Activated T-cell treated with anti-CD3 and anti-CD28 coated beads, Interleukin-2, amount 50 U/mL, for 4 hours (primary cell): Measurements from ENCODE around the gene MIPEP. TPM values are rescaled to one million over a fixed set of nuclear protein-coding genes. Genes with fewer than 3 reads are reported as not detected.

Experiments used
- ATAC-seq, 2 donors: fragments of 200-7000 bp; cut with Tn5 transposase; one replicate each; pipeline ENCODE4 v1.10.0; 2021
- DNase-seq: peaks from one replicate; pipeline ENCODE4 v3.0.0-alpha.2; 2020
- H3K27me3 Mint-ChIP-seq: one replicate; pipeline ENCODE4 v1.8.0; 2021; ENCODE audit warnings: low read depth, mixed read lengths
- H3K36me3 Mint-ChIP-seq: one replicate; pipeline ENCODE4 v1.8.0; 2022; ENCODE audit warnings: mixed read lengths; ENCODE audit not compliant: insufficient read depth
- H3K4me1 Mint-ChIP-seq: one replicate; pipeline ENCODE4 v1.8.0; 2021; ENCODE audit warnings: low read depth, mixed read lengths
- H3K4me3 Mint-ChIP-seq: one replicate; pipeline ENCODE4 v1.8.0; 2021; ENCODE audit warnings: mild to moderate bottlenecking, moderate library complexity, mixed read lengths
- H3K9me3 Mint-ChIP-seq: one replicate; pipeline ENCODE4 v1.8.0; 2021; ENCODE audit warnings: mixed read lengths
- total RNA-seq, 3 donors: library from RNA; stranded (reverse); gene quantifications; one replicate each; pipeline ENCODE4 v1.2.1, GENCODE V29; 2021

MIPEP gene
- total RNA-seq, 3 donors from 2014 or later, result 15.1 to 20.1 (median 17.4) TPM

DNA sequence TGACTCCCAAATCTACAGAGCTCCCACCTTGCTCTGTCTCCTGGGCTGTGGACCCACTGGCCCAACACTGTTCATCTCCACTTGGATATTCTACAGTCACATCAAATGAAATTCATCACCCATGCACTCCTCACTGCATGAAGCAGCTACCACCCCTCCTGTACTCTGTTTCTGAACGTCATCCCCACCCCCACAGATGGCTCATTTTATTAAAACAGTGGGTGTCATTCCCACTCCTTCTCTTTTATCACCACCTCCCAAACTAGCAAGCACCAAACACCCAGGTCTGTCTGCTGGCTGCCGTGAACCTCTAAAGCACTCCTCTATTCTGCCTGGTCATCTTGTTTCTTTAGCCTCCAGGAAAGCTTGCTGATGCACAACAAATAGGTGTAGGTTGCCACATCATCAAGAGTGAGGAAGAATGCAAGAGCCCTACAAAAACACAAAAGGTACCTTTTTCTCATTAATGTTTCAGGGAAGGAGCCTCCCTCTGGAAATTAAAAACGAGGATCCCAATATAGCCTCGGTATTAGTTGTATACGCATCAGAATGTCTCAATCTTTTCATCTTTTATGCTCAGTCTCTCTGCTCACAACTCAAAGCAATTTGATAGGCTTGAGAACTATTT, 91.8 kb downstream of the MIPEP start:
- no peak for DNase-seq
- H3K4me3 Mint-ChIP-seq, result no peak overlapping the region
- H3K36me3 Mint-ChIP-seq, result peaks cover 31% of the 10 kb centered on the region
- no peaks in the 10 kb centered on the region for H3K27me3 Mint-ChIP-seq
- H3K4me1 Mint-ChIP-seq, result peaks cover 43% of the 10 kb centered on the region
- H3K9me3 Mint-ChIP-seq, result no peaks in the 10 kb centered on the region
- ATAC-seq, result no peak

DNA sequence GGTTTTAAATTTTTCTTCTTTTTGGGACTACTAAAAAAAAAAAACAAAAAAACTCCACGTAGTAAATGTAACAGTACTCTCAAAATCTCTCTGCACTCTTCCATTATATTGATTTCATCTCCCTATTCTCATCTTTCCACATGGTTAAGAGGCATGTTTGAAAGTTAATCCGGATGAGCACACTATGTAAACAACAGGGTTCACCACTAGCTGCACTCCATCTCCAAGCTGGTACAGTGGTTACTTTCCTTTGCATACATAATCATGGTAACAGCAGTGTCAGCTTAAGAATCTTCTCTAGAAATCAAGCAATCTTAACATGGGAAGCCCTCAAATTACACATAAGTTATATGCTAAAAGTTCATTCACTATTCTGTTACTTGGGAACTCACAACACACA, 92.6 kb downstream of the MIPEP start:
- Mint-ChIP-seq H3K4me3 (no peak overlapping the region), H3K27me3 (no peaks in the 10 kb centered on the region), H3K4me1 (peaks cover 43% of the 10 kb centered on the region), H3K36me3 (peaks cover 29% of the 10 kb centered on the region), H3K9me3 (no peaks in the 10 kb centered on the region)
- ATAC-seq, result no peak
- no peak for DNase-seq

DNA sequence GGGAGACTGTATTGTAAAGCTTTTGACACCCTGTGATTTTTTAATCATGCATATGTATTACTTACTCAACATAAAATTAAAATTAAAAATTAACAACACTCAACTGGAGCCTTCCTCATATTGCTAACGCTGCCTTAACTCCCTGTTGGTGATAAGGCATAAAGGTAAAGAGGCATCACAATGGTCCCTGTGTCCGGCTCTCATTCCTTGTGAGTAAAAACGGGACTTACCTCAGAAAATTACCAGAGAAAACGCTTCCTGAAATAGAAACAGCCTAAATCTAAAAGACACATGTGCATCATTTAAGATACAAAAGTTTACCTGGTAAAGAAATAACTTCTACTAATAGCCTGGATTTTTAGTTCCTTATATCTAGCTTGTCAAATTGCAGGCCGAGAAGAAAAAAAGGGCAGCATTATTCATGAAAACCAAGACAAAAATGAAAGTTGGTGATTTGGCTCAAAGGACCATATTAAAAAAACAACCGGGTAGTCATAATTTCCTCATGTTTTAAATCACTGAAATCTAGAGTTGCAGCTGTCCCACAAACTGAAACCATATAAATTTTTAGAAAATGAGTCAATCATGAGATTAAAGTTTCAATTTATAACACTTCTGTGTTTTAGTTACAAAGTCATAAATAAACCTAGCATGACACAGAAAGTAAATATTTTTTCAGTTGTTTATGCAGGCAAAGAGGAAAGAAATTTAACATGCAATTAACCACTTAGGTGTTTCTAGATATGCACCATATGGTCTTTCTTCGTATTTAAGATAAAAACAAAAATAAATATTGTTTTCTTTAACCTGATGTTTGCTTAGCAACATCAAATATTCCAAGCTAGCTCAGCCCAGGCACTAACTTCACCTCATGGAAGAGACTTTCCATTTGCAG, 94.7 kb downstream of the MIPEP start:
- DNase-seq (no peak), ATAC-seq (peak; percentile 53 to 78)
- peaks cover 25% of the 10 kb centered on the region for H3K4me1 Mint-ChIP-seq
- H3K4me3 Mint-ChIP-seq, result no peak overlapping the region
- H3K36me3 Mint-ChIP-seq, result peaks cover 20% of the 10 kb centered on the region
- no peaks in the 10 kb centered on the region for H3K9me3 Mint-ChIP-seq
- H3K27me3 Mint-ChIP-seq, result no peaks in the 10 kb centered on the region

DNA sequence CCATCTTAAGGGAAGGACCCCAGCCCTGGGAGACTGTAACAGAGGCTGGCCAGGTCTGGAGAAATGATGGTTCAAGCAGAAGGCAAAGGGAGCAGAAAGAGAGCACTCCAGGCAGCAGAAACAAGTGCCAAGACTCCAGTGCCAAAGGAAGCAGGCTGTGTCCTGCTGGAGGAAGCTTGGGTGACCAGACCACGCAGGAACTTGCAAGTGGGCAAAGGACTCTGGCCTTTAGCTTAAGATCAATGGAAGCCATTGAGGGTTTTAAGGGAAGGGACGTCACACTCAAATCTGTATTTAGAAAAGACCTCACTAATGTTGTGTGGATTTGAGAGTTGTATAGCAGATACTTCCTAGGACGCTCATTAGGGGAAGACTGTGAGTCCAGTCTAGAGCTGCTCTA, 95.5 kb downstream of the MIPEP start:
- H3K9me3 Mint-ChIP-seq, result no peaks in the 10 kb centered on the region
- H3K4me3 Mint-ChIP-seq, result no peak overlapping the region
- DNase-seq (no peak), ATAC-seq (no peak)
- H3K36me3 Mint-ChIP-seq, result peaks cover 19% of the 10 kb centered on the region
- H3K27me3 Mint-ChIP-seq, result no peaks in the 10 kb centered on the region
- H3K4me1 Mint-ChIP-seq, result peaks cover 23% of the 10 kb centered on the region

DNA sequence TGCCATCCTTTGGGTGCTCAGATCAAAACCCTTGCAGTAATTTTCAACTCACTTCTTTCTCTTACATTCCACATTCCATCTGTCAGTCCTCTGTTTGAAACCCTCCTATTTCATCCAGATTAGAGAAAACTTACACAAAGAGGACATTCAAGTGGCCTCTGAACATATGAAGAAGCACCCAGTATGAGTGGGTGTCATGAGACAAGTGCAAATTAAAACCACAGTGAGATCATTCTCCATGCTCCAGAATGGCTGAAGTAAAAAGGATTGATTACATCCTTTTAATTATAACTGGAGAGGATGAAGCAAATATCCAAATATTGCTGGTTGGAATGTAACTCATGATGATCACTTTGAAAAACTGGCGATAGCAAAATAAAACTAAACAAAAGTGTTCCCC, 96.5 kb downstream of the MIPEP start:
- Mint-ChIP-seq H3K27me3 (no peaks in the 10 kb centered on the region), H3K36me3 (peaks cover 14% of the 10 kb centered on the region), H3K4me1 (peaks cover 20% of the 10 kb centered on the region), H3K9me3 (no peaks in the 10 kb centered on the region), H3K4me3 (no peak overlapping the region)
- ATAC-seq (no peak), DNase-seq (no peak)

DNA sequence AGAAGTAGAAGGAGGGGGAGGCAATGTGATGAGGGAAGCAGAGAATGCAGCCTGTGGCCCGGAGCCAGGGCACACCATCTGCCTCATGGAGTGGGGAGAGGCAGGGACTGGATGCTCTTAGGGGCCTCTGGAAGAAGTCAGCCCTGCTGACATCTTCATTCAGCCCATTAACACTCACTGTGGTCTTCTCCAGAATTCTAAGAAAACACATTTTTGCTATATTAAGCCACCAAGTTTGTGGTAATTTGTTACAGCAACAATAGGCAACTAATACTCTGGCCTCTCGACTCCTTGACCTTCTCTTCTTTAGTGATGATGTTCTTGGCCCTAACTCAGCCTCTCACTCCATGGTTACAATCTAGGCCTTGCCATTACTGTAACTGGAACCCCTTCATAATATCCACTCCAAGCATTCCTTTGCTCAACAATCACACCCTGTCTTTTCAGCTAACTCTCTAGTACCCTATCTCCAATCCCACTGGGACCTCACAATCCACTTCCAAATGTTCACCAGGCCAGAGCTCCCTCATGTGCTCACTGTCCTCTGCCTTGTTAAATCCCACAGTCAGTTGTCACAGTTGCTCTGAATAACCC, 98.5 kb downstream of the MIPEP start:
- H3K27me3 Mint-ChIP-seq, result no peaks in the 10 kb centered on the region
- H3K36me3 Mint-ChIP-seq, result peaks cover 4% of the 10 kb centered on the region
- DNase-seq, result no peak
- H3K9me3 Mint-ChIP-seq, result no peaks in the 10 kb centered on the region
- ATAC-seq, result no peak
- H3K4me3 Mint-ChIP-seq, result no peak overlapping the region
- H3K4me1 Mint-ChIP-seq, result peaks cover 12% of the 10 kb centered on the region

DNA sequence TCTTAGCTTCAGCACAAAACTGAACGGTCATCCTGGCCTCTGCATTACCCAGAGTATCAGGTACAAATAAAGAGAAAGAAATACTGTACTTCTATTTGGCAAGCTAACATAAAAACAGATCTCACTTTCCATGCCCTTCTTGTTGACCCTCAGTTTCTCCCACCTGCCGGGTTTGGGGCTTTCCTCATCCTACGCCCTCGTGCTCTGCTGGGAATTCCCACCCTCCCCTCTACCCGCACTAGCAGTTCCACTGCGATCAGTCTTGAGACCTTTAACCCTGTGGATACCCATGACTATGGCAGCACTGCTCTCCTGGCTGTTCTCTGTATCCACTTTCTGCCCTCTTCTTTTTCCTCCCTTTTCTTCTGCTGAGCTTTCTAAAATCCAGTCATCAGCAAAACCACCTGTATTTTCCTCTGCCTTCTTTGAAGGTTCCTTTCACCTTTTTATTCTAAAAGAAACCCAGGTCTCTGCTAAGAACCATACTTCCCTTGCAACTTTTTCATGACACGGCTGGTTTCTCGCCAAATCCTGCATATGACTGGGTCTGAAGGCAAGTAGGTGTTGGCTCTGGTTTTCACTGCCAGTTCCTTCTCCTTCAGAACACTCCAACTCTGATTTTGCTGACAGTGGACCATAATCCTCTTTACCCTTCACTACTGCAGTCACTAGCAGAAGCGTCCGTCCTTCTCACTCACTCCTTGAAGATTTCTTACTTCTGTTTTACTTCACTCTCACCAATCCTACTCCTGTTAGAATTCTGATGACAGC, 99.4 kb downstream of the MIPEP start:
- Mint-ChIP-seq H3K27me3 (no peaks in the 10 kb centered on the region), H3K9me3 (no peaks in the 10 kb centered on the region), H3K4me1 (peaks cover 9% of the 10 kb centered on the region), H3K36me3 (peaks cover 7% of the 10 kb centered on the region), H3K4me3 (no peak overlapping the region)
- no peak for DNase-seq
- ATAC-seq, result no peak

DNA sequence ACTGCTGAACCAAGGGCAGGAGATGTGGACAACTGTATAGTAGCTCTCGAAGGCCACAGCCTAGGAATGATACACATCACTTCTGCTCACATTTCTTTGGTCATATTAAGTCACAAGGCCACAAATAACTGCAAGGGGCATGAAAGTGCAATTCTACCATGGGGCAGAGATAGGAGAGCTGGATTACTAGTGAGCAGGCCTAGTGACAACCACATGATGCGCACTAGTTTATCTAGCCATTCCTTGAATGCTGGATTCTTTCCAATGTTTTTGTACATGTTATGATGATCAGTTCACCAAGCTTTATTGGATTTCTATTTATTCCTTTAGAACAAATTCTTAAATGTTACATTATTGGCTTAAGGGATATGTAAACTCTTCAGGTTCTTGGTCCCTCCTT, 100.7 kb downstream of the MIPEP start:
- Mint-ChIP-seq H3K4me3 (no peak overlapping the region), H3K4me1 (no peaks in the 10 kb centered on the region), H3K36me3 (peaks cover 10% of the 10 kb centered on the region), H3K9me3 (no peaks in the 10 kb centered on the region), H3K27me3 (no peaks in the 10 kb centered on the region)
- no peak for ATAC-seq
- DNase-seq, result no peak

DNA sequence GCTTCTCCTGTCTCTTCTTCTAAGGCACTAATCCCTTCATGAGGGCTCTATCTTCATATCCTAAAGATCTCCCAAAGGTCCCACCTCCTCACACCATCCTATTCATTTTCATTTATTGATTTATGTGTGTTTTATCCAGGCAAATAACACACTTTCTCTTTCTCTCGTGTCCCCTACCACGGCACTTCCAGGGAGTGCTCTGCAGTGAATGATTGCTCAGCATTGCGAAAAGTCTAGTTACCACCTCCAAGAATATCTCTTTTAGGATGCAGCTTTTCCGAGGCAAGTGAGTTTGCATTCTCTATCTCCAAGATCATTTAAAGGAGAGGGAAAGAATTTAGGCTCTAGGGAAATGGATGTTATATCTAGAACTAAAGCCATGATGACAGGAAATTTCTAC, 101.7 kb downstream of the MIPEP start:
- ATAC-seq (no peak), DNase-seq (no peak)
- Mint-ChIP-seq H3K4me3 (no peak overlapping the region), H3K4me1 (no peaks in the 10 kb centered on the region), H3K36me3 (peaks cover 11% of the 10 kb centered on the region), H3K27me3 (no peaks in the 10 kb centered on the region), H3K9me3 (no peaks in the 10 kb centered on the region)

DNA sequence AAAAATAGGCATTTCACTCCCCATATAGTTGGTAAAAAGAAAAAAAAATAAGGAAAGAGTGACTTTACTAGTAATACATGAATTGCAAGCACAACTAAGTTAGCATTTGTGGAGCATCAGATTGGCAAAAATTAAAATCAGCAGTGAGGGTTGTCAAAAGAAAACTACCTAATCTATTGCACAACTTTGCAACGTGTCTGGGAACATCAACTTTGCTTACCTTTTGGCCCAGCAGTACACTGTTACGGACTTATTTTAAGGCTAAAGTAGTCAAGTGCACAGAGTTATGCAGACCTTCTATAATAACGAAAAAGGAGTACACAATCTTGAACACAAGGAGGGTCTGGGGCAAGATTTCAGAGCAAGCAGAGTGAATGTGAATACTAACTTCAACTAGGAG, 102.6 kb downstream of the MIPEP start:
- Mint-ChIP-seq H3K27me3 (no peaks in the 10 kb centered on the region), H3K4me1 (no peaks in the 10 kb centered on the region), H3K9me3 (no peaks in the 10 kb centered on the region), H3K36me3 (peaks cover 17% of the 10 kb centered on the region), H3K4me3 (no peak overlapping the region)
- ATAC-seq (no peak), DNase-seq (no peak)

DNA sequence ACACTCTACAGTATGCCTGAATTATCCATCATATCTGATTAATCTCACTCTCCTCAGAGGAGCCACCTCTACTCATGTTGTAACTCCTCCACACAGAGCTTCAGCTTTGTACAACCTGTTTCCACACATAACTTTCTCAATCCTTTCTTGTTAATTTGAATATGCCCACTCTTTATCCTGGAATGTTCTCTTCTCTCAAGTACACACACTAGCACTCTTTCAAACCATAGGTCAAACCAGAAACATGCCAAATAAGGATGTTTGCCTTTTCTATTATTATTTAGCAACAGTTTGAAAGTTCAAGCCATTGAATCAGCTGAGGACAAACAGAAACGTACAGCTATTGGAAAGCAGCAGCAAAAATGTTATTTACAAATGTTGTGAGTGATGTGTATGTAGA, 110.3 kb downstream of the MIPEP start:
- H3K9me3 Mint-ChIP-seq, result no peaks in the 10 kb centered on the region
- H3K36me3 Mint-ChIP-seq, result peaks cover 23% of the 10 kb centered on the region
- H3K27me3 Mint-ChIP-seq, result no peaks in the 10 kb centered on the region
- H3K4me1 Mint-ChIP-seq, result peaks cover 23% of the 10 kb centered on the region
- ATAC-seq (no peak), DNase-seq (no peak)
- H3K4me3 Mint-ChIP-seq, result no peak overlapping the region

DNA sequence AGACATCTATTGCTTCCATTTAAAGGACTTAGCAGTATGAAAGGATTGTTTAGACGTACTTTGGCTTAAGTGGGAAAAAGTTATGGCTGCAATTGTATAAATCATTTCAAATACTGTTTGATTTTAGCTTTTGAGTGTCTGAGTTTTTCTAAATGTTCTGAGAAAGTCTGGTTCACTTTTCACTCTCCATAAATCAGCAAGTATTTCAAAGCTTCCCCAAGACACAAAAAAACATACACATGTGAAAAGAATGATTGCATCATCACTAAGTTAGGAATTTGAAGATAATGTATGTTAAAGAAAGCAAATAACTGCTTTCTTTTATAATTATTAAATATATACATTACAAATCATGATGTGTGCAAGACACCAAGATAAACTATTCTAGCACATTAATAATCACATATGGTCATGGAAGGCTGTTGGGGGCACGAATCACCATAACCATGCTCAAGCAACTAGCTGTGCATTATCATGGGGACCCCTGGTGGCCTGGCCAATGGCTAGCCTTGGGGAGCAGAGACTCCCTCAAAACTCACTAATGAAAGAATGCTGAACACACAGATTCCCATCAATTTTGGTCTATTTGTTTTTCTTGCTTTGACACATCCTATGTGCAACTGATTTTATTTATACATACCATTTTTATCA, 111.1 kb downstream of the MIPEP start:
- H3K27me3 Mint-ChIP-seq, result no peaks in the 10 kb centered on the region
- ATAC-seq (no peak), DNase-seq (no peak)
- no peaks in the 10 kb centered on the region for H3K9me3 Mint-ChIP-seq
- H3K4me1 Mint-ChIP-seq, result peaks cover 23% of the 10 kb centered on the region
- H3K36me3 Mint-ChIP-seq, result peaks cover 17% of the 10 kb centered on the region
- no peak overlapping the region for H3K4me3 Mint-ChIP-seq

DNA sequence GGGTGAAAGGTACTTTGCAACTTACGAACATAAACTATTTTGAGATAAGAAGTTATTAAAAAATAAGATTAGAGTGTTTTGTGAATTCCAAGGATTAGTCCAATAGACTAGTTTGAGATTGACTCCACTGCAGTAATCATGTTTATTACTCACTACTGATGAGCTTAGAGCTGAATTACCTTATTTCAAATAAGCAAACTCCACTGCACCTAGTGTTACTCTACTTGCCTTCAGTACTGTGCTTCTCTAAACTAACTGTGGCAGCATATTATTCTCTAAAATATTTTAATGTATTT, 111.7 kb downstream of the MIPEP start:
- H3K27me3 Mint-ChIP-seq, result no peaks in the 10 kb centered on the region
- no peaks in the 10 kb centered on the region for H3K9me3 Mint-ChIP-seq
- H3K4me3 Mint-ChIP-seq, result no peak overlapping the region
- H3K36me3 Mint-ChIP-seq, result peaks cover 17% of the 10 kb centered on the region
- no peak for ATAC-seq
- peaks cover 23% of the 10 kb centered on the region for H3K4me1 Mint-ChIP-seq
- no peak for DNase-seq
